SHP77 (cell line): ENCODE data around the gene PRRT2.
A peak's percentile ranks its signal among the peaks of the same experiment; 100 is the strongest.

Source experiments
- DNase-seq, 2 experiments: peaks; one replicate each; lab custom pipeline; 2025; lab: John Stamatoyannopoulos, UW

PRRT2 gene

GRCh38 chr16:29862383-29862883, 50.4 kb downstream of the PRRT2 start:
- no peak for DNase-seq

GRCh38 chr16:29862884-29863668, 51.1 kb downstream of the PRRT2 start, which contains the start of gene CDIPT:
CDIPT (minus strand) TSS chr16:29863226; CDS start chr16:29862857, 369 bp downstream.
- peak; percentile 97 to 98 for DNase-seq

GRCh38 chr16:29863669-29863984, 51.6 kb downstream of the PRRT2 start:
- no peak for DNase-seq

- no peak for DNase-seq
Observed at GRCh38 chr16:29864205-29864604, 52.2 kb downstream of the PRRT2 start.
